DMS 273 treated with DMSO at 0.1 percent for 48 hours (cell line): ENCODE measurements around the gene BMI1.

Experiments
- DNase-seq: peaks from one replicate; lab custom pipeline; 2025; lab: John Stamatoyannopoulos, UW

The BMI1 gene

GRCh38 chr10:22367471-22367870 lies 46.6 kb downstream of the BMI1 start:
- no peak for DNase-seq

- DNase-seq: no peak
Observed at GRCh38 chr10:22368402-22368801, 47.5 kb downstream of the BMI1 start.

GRCh38 chr10:22368981-22369380 lies 48.1 kb downstream of the BMI1 start:
- DNase-seq: no peak

GRCh38 chr10:22369434-22370072 lies 48.7 kb downstream of the BMI1 start:
- no peak for DNase-seq

GRCh38 chr10:22370320-22370719 lies 49.4 kb downstream of the BMI1 start:
- no peak for DNase-seq

GRCh38 chr10:22372298-22372697 lies 51.4 kb downstream of the BMI1 start:
- DNase-seq: no peak

GRCh38 chr10:22372917-22373316 lies 52.0 kb downstream of the BMI1 start:
- no peak for DNase-seq

- no peak for DNase-seq
Observed at GRCh38 chr10:22374489-22375126, 53.7 kb downstream of the BMI1 start.

GRCh38 chr10:22379059-22379458 lies 58.2 kb downstream of the BMI1 start:
- no peak for DNase-seq
